Measurements from ENCODE around the gene RNF151.

DNA sequence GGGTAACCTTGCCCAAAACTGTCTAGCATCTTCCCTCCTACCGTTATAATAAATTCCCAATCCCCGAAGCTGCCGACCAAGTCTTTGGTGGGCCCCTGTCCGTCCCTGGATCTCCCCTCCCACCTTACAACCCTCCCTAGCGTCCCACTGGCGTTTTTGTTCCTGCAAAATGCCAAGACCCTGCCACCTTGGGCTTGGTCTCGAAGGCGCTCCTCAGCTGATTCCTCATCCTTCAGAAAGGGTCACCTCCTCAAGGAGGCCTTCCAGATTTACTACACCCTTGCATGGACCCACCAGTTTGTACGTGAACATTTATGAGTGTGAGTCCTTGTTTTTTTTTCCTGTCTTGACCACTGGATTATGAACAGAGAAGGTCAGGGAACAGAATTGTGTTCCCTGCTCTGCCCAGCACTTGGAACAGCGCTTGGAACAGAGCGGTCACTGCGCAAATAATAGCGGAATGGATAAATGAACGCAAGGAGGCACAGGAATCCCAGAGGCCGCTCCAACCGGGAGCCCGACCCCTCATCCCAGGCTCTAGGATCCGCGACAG is 16.4 kb downstream of the RNF151 start:
- TF ChIP-seq CTCF (IDR thresholded peaks at IDR 0.05; ENCODE audit: low read depth, low read length, poor library complexity, severe bottlenecking) (no peak), EZH2phosphoT487 (IDR thresholded peaks at IDR 0.05; ENCODE audit: borderline replicate concordance, low read length) (no peak)

All from DOHH2 (cell line).